COLO829 (cell line): ENCODE data around the gene GABRB3.

ENCODE experiments used
- DNase-seq: peaks from one replicate; pipeline ENCODE4 v3.0.0; 2012; ENCODE audit warnings: low spot score

Gene GABRB3

GRCh38 chr15:26555898-26556297, 217.0 kb downstream of the GABRB3 start:
- DNase-seq, result no peak

GRCh38 chr15:26551473-26551872, 221.4 kb downstream of the GABRB3 start:
- no peak for DNase-seq

- DNase-seq, result no peak
These were observed 222.0 kb downstream of the GABRB3 start for GRCh38 chr15:26550880-26551279.

- peak; percentile 42 for DNase-seq
These were observed 235.2 kb downstream of the GABRB3 start for GRCh38 chr15:26537663-26538062.

GRCh38 chr15:26531489-26531888, 241.4 kb downstream of the GABRB3 start:
- DNase-seq, result no peak

- DNase-seq, result no peak
These were observed 247.8 kb downstream of the GABRB3 start for GRCh38 chr15:26525096-26525495.

GRCh38 chr15:26521691-26522198, 251.1 kb downstream of the GABRB3 start:
- DNase-seq, result no peak

- DNase-seq, result no peak
These were observed 251.7 kb downstream of the GABRB3 start for GRCh38 chr15:26521130-26521529.

- no peak for DNase-seq
These were observed 254.0 kb downstream of the GABRB3 start for GRCh38 chr15:26518885-26519284.

GRCh38 chr15:26516102-26516980, 256.5 kb downstream of the GABRB3 start:
- no peak for DNase-seq

- no peak for DNase-seq
These were observed 268.9 kb downstream of the GABRB3 start for GRCh38 chr15:26504009-26504408.
